HepG2 (cell line): ENCODE measurements around the gene DCST2. TPM values are rescaled to one million over a fixed set of nuclear protein-coding genes. Genes with fewer than 3 reads are reported as not detected.

ENCODE experiments used
- ATF7 ChIP-seq, 2 experiments: fragments of 450-650 bp in 1 of 2; sonication (generic) in 1 of 2; formaldehyde crosslinking in 1 of 2; IDR thresholded peaks; 2 replicates each; pipeline versions ENCODE4 v1.4.0 to v1.6.1; 2016 to 2020; ENCODE audit warnings: antibody characterized with exemption in 1 of 2, mild to moderate bottlenecking in 1 of 2, missing genetic modification reagents in 1 of 2
- CBFB ChIP-seq: sonication (generic); formaldehyde crosslinking; IDR thresholded peaks from 2 replicates; pipeline ENCODE4 v1.4.0; 2020; ENCODE audit warnings: missing genetic modification reagents
- FOSL1 ChIP-seq: sonication (generic); formaldehyde crosslinking; IDR thresholded peaks from 2 replicates; pipeline ENCODE4 v1.9.0; 2021; ENCODE audit warnings: missing genetic modification reagents, borderline replicate concordance
- HNF4A ChIP-seq: sonication (generic); formaldehyde crosslinking; IDR thresholded peaks from 2 replicates; pipeline ENCODE4 v1.4.0; 2020; ENCODE audit warnings: missing genetic modification reagents
- KDM5A ChIP-seq: fragments of 200-600 bp; sonication (generic); IDR thresholded peaks from 2 replicates; pipeline ENCODE4 v1.7.0; 2018; ENCODE audit warnings: antibody characterized with exemption, mild to moderate bottlenecking, low read length, borderline replicate concordance
- MEIS1 ChIP-seq: sonication (generic); formaldehyde crosslinking; IDR thresholded peaks from 2 replicates; pipeline ENCODE4 v1.9.0; 2021; ENCODE audit warnings: mild to moderate bottlenecking, missing genetic modification reagents, moderate library complexity, borderline replicate concordance
- NFATC3 ChIP-seq: sonication (generic); formaldehyde crosslinking; IDR thresholded peaks from 2 replicates; pipeline ENCODE4 v1.5.1; 2020; ENCODE audit warnings: mild to moderate bottlenecking, missing genetic modification reagents
- POLR2A ChIP-seq, 2 experiments: IDR thresholded peaks; 2 replicates each; pipeline ENCODE4 v1.6.1; 2011; ENCODE audit warnings: low read depth in 2 of 2, low read length in 2 of 2, mild to moderate bottlenecking in 1 of 2, moderate library complexity in 1 of 2; ENCODE audit not compliant: insufficient read depth in 1 of 2
- SNRNP70 ChIP-seq: fragments of 200-400 bp; formaldehyde crosslinking; IDR thresholded peaks from 2 replicates; pipeline ENCODE4 v1.6.1; 2017; ENCODE audit warnings: mild to moderate bottlenecking, low read depth, low read length, moderate library complexity
- ZC3H4 ChIP-seq: sonication (generic); formaldehyde crosslinking; IDR thresholded peaks from 2 replicates; pipeline ENCODE4 v1.4.0; 2020; ENCODE audit warnings: missing genetic modification reagents, borderline replicate concordance
- ZMAT3 ChIP-seq: sonication (generic); formaldehyde crosslinking; conservative IDR thresholded peaks from 2 replicates; pipeline ENCODE4 v1.7.0; 2021; ENCODE audit warnings: missing genetic modification reagents
- ZMYM4 ChIP-seq: sonication (generic); formaldehyde crosslinking; IDR thresholded peaks from 2 replicates; pipeline ENCODE4 v1.8.1; 2023; ENCODE audit warnings: mild to moderate bottlenecking, missing genetic modification reagents
- ZNF143 ChIP-seq: sonication (generic); formaldehyde crosslinking; IDR thresholded peaks from 2 replicates; pipeline ENCODE4 v1.4.0; 2020; ENCODE audit warnings: missing genetic modification reagents
- ZNF263 ChIP-seq: sonication (generic); formaldehyde crosslinking; IDR thresholded peaks from 2 replicates; pipeline ENCODE4 v1.4.0; 2020; ENCODE audit warnings: missing genetic modification reagents
- ZNF382 ChIP-seq: sonication (generic); formaldehyde crosslinking; IDR thresholded peaks from 2 replicates; pipeline ENCODE4 v1.5.0; 2020; ENCODE audit warnings: missing genetic modification reagents, mild to moderate bottlenecking, borderline replicate concordance
- ZNF430 ChIP-seq: sonication (generic); formaldehyde crosslinking; IDR thresholded peaks from 2 replicates; pipeline ENCODE4 v1.9.0; 2021; ENCODE audit warnings: mild to moderate bottlenecking, missing genetic modification reagents
- ZNF432 ChIP-seq: sonication (generic); formaldehyde crosslinking; IDR thresholded peaks from 2 replicates; pipeline ENCODE4 v1.5.0; 2020; ENCODE audit warnings: missing genetic modification reagents, mild to moderate bottlenecking, borderline replicate concordance
- polyA plus RNA-seq, 8 experiments: library from polyadenylated mRNA; depleted of rRNA in 3 of 8; stranded (reverse) in 7 of 8; unstranded in 1 of 8; fragments of >200 nt; fragmentation: Illumina TruSeq in 4 of 8; extraction: Trizol in 4 of 8; gene quantifications; 2 replicates each; pipeline versions ENCODE4 v1.2.1 to v1.2.3, GENCODE V29; 2011 to 2016; ENCODE audit warnings: low read depth in 4 of 8, missing spikeins in 1 of 8, mixed read lengths in 1 of 8; ENCODE audit not compliant: insufficient read depth in 1 of 8
- total RNA-seq, 5 experiments: library from RNA; depleted of rRNA; stranded (reverse); fragments of >200 nt; fragmentation: Illumina TruSeq; extraction: Trizol; gene quantifications; 2 replicates each; pipeline ENCODE4 v1.2.3, GENCODE V29; 2016; ENCODE audit warnings: low read depth in 1 of 5
- TF ChIP-seq, protein P1 (sequence below): sonication (generic); formaldehyde crosslinking; IDR thresholded peaks from 2 replicates; pipeline ENCODE4 v1.5.0; 2020; ENCODE audit warnings: missing genetic modification reagents
- TF ChIP-seq, protein P2 (sequence below): sonication (generic); formaldehyde crosslinking; IDR thresholded peaks from 2 replicates; pipeline ENCODE4 v1.4.0; 2020; ENCODE audit warnings: mild to moderate bottlenecking, missing genetic modification reagents
- TF ChIP-seq, protein P3 (sequence below): sonication (generic); formaldehyde crosslinking; IDR thresholded peaks from 2 replicates; pipeline ENCODE4 v1.4.0; 2020; ENCODE audit warnings: missing genetic modification reagents

DCST2 gene
- total and polyA plus RNA-seq, 2 of the 13 experiments (the other 11 are each of a cell fraction or from before 2014, with no cell fraction given) = 0.74 TPM; not detected in 1

DNA sequence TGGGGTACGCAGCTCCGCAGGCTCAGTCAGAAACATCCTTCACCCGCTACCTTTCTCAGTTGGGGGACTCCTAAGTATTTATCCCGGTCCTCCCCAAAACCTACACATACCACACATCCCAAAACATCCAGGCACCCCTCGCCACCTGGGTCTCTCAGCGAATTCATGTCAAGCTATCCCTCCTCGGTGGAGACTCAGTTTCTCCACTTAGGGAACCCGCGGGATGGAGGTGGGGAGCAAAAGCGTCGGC is 32.2 kb downstream of the DCST2 start (continued):
- TF ChIP-seq ZNF263 (CRISPR knock-in tag) (peak; percentile 26; the same call in 1 of the 2 replicates), ZNF430 (CRISPR knock-in tag) (0 out of 2 replicates have a peak, but pooled peaks have one; percentile 2), ATF7 (IDR thresholded peaks at IDR 0.05) (no peak), ATF7 (CRISPR knock-in tag; IDR thresholded peaks at IDR 0.05) (no peak), ZNF382 (CRISPR knock-in tag) (no peak), NFATC3 (CRISPR knock-in tag) (no peak), KDM5A (peak; percentile 75; the same call in 1 of the 2 replicates), ZMAT3 (0 out of 2 replicates have a peak, but pooled peaks have one; percentile 40), ZNF143 (CRISPR knock-in tag) (no peak), ZC3H4 (CRISPR knock-in tag) (peak; percentile 67; the same call in 1 of the 2 replicates), CBFB (0 out of 2 replicates have a peak, but pooled peaks have one; percentile 5), ZNF432 (CRISPR knock-in tag) (0 out of 2 replicates have a peak, but pooled peaks have one; percentile 36), ZMYM4 (CRISPR knock-in tag) (no peak; the same call in 1 of the 2 replicates), SNRNP70 (no peak), MEIS1 (0 out of 2 replicates have a peak, but pooled peaks have one; percentile 3), POLR2A (IDR thresholded peaks at IDR 0.05; ENCODE audit: insufficient read depth in 1 of 2, low read depth in 2 of 2, low read length in 2 of 2) (0 out of 4 replicates have a peak, but pooled peaks of 1 of the 2 experiments have one; percentile 4), FOSL1 (CRISPR knock-in tag) (no peak), HNF4A (CRISPR knock-in tag) (no peak)
- TF ChIP-seq, protein P1, sequence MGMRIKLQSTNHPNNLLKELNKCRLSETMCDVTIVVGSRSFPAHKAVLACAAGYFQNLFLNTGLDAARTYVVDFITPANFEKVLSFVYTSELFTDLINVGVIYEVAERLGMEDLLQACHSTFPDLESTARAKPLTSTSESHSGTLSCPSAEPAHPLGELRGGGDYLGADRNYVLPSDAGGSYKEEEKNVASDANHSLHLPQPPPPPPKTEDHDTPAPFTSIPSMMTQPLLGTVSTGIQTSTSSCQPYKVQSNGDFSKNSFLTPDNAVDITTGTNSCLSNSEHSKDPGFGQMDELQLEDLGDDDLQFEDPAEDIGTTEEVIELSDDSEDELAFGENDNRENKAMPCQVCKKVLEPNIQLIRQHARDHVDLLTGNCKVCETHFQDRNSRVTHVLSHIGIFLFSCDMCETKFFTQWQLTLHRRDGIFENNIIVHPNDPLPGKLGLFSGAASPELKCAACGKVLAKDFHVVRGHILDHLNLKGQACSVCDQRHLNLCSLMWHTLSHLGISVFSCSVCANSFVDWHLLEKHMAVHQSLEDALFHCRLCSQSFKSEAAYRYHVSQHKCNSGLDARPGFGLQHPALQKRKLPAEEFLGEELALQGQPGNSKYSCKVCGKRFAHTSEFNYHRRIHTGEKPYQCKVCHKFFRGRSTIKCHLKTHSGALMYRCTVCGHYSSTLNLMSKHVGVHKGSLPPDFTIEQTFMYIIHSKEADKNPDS (CRISPR knock-in tag) = 0 out of 2 replicates have a peak, but pooled peaks have one; percentile 35
- TF ChIP-seq, protein P2, sequence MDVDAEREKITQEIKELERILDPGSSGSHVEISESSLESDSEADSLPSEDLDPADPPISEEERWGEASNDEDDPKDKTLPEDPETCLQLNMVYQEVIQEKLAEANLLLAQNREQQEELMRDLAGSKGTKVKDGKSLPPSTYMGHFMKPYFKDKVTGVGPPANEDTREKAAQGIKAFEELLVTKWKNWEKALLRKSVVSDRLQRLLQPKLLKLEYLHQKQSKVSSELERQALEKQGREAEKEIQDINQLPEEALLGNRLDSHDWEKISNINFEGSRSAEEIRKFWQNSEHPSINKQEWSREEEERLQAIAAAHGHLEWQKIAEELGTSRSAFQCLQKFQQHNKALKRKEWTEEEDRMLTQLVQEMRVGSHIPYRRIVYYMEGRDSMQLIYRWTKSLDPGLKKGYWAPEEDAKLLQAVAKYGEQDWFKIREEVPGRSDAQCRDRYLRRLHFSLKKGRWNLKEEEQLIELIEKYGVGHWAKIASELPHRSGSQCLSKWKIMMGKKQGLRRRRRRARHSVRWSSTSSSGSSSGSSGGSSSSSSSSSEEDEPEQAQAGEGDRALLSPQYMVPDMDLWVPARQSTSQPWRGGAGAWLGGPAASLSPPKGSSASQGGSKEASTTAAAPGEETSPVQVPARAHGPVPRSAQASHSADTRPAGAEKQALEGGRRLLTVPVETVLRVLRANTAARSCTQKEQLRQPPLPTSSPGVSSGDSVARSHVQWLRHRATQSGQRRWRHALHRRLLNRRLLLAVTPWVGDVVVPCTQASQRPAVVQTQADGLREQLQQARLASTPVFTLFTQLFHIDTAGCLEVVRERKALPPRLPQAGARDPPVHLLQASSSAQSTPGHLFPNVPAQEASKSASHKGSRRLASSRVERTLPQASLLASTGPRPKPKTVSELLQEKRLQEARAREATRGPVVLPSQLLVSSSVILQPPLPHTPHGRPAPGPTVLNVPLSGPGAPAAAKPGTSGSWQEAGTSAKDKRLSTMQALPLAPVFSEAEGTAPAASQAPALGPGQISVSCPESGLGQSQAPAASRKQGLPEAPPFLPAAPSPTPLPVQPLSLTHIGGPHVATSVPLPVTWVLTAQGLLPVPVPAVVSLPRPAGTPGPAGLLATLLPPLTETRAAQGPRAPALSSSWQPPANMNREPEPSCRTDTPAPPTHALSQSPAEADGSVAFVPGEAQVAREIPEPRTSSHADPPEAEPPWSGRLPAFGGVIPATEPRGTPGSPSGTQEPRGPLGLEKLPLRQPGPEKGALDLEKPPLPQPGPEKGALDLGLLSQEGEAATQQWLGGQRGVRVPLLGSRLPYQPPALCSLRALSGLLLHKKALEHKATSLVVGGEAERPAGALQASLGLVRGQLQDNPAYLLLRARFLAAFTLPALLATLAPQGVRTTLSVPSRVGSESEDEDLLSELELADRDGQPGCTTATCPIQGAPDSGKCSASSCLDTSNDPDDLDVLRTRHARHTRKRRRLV (CRISPR knock-in tag) = 0 out of 2 replicates have a peak, but pooled peaks have one; percentile 2
- TF ChIP-seq, protein P3, sequence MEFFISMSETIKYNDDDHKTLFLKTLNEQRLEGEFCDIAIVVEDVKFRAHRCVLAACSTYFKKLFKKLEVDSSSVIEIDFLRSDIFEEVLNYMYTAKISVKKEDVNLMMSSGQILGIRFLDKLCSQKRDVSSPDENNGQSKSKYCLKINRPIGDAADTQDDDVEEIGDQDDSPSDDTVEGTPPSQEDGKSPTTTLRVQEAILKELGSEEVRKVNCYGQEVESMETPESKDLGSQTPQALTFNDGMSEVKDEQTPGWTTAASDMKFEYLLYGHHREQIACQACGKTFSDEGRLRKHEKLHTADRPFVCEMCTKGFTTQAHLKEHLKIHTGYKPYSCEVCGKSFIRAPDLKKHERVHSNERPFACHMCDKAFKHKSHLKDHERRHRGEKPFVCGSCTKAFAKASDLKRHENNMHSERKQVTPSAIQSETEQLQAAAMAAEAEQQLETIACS (CRISPR knock-in tag) = no peak
